Measurements from ENCODE around the gene HIBCH.

DNA sequence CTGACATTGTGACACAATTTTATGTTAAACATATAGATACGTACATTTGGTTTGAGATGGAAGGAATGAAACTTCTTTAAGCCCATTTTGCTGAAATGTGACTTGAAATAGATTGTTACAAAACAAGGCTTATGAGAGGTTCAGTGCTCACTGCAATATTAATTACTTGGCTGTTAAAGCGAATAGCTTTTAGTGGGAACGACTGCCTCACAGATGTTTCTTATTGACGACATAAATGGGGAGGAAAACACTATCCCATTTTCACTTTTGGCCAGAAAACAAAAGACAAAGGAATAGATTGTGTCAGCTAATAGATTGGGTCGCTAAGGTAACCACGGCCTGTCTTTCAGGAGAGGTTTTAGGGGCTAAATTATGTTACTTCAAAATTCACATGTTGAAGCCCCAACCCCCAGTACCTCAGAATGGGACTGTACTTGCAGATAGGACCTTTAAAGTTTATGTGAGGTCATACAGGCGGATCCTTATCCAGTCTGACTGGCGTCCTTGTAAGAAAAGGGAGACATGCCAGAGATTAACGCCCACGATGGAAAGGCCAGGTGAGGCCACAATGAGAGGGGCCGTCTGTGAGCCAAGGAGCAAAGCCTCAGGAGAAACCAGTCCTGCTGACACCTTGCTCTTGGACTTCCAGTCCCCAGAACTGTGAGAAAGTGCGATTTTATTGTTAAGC, 34.5 kb upstream of the HIBCH start:
- no peak for TF ChIP-seq POLR2AphosphoS5 (IDR thresholded peaks at IDR 0.05; ENCODE audit: low read depth, low read length)
- TF ChIP-seq POLR2A (IDR thresholded peaks at IDR 0.05; ENCODE audit: low read depth, low read length), result no peak
- no peak for TF ChIP-seq TAF1 (IDR thresholded peaks at IDR 0.05; ENCODE audit: low read depth, low read length)
- TF ChIP-seq SPI1 (IDR thresholded peaks at IDR 0.05; ENCODE audit: low read depth, low read length), result no peak
- TF ChIP-seq PAX5 (IDR thresholded peaks at IDR 0.05; ENCODE audit: insufficient read depth, low read length, severe bottlenecking), result no peak

All from GM12891 (cell line).